Brain microvascular endothelial cell (primary cell): ENCODE data around the gene SPATC1L.

Source experiments
- DNase-seq: peaks from one replicate; pipeline ENCODE4 v3.0.0-alpha.2; 2020
- H3K27ac ChIP-seq: fragments of 250-450 bp; sonication (Bioruptor Pico); 2 replicates; pipeline ENCODE4 v1.5.1; 2020; ENCODE audit warnings: mild to moderate bottlenecking, moderate library complexity
- H3K27me3 ChIP-seq: fragments of 250-450 bp; sonication (Bioruptor Pico); replicated peaks from 2 replicates; pipeline ENCODE4 v1.5.1; 2020; ENCODE audit warnings: mild to moderate bottlenecking
- H3K36me3 ChIP-seq: fragments of 250-450 bp; sonication (Bioruptor Pico); replicated peaks from 2 replicates; pipeline ENCODE4 v1.5.1; 2020; ENCODE audit warnings: mild to moderate bottlenecking
- H3K4me3 ChIP-seq: 2 replicates; pipeline ENCODE4 v1.5.1; 2011; ENCODE audit warnings: low read depth, mild to moderate bottlenecking, control low read depth, low read length, moderate library complexity
- CTCF ChIP-seq: IDR thresholded peaks from 2 replicates; pipeline ENCODE4 v1.5.1; 2011; ENCODE audit warnings: low read depth, mild to moderate bottlenecking, moderate library complexity, low read length, control low read depth, inconsistent platforms; ENCODE audit errors: missing control alignments
- in situ Hi-C: cut with HindIII; loops from 2 replicates; pipeline ENCODE4 v1.10.0; 2017; ENCODE audit warnings: low sequenced_read_pairs, low pct_ligation_motif_present

The SPATC1L gene

DNA sequence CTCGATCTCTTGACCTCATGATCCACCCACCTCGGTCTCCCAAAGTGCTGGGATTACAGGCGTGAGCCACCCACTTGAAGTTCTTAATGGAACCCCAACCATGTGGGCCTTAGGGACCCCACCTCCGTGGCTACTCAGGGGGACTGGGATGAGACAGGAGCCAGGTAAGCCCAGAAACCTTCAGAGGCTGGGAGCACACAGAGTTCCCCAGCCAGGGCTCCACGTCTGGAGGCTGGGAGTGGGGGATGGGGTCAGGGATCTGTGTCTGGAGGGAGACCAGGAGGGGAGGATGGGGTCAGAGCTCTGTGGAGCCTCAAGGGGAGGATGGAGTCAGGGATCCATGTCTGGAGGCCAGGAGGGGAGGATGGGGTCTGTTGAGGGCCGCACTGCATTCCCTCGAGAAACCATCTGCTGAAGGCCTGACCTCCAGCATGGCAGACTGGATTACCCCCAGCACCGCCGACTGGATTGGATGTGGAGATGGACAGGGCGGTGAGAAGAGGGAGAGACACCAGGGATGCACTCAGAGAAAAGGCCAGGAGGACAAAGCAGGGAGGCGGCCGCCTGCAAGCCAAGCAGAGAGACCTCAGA lies 26.8 kb downstream of the SPATC1L start:
- Histone ChIP-seq H3K27me3 (no peaks in the 10 kb centered on the region), H3K36me3 (peaks cover 5% of the 10 kb centered on the region), H3K27ac (no peak overlapping the region), H3K4me3 (no peak overlapping the region)
- TF ChIP-seq CTCF: no peak
- no peak for DNase-seq
- in situ Hi-C loops: no loop called here

DNA sequence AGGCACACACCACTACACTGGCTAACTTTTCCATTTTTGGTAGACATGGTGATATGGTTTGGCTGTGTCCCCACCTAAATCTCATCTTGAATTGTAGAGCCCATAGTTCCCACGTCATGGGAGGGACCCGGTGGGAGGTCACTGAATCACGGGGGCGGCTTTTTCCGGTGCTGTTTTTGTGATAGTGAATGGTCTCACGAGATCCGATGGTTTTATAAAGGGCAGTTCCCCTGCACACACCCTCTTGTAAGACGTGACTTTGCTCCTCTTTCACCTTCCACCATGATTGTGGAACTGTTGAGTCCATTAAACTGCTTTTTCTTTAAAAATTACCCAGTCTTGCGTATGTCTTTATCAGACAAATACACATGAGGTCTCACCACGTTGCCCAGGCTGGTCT lies 27.6 kb downstream of the SPATC1L start:
- H3K36me3 ChIP-seq: peaks cover 5% of the 10 kb centered on the region
- no peak overlapping the region for H3K27ac ChIP-seq
- H3K27me3 ChIP-seq: no peaks in the 10 kb centered on the region
- TF ChIP-seq CTCF: no peak
- DNase-seq: no peak
- no peak overlapping the region for H3K4me3 ChIP-seq
- in situ Hi-C loops: no loop called here

GRCh38 chr21:46156378-46156645 lies 27.9 kb downstream of the SPATC1L start:
- no peak for TF ChIP-seq CTCF
- in situ Hi-C loops: no loop called here

DNA sequence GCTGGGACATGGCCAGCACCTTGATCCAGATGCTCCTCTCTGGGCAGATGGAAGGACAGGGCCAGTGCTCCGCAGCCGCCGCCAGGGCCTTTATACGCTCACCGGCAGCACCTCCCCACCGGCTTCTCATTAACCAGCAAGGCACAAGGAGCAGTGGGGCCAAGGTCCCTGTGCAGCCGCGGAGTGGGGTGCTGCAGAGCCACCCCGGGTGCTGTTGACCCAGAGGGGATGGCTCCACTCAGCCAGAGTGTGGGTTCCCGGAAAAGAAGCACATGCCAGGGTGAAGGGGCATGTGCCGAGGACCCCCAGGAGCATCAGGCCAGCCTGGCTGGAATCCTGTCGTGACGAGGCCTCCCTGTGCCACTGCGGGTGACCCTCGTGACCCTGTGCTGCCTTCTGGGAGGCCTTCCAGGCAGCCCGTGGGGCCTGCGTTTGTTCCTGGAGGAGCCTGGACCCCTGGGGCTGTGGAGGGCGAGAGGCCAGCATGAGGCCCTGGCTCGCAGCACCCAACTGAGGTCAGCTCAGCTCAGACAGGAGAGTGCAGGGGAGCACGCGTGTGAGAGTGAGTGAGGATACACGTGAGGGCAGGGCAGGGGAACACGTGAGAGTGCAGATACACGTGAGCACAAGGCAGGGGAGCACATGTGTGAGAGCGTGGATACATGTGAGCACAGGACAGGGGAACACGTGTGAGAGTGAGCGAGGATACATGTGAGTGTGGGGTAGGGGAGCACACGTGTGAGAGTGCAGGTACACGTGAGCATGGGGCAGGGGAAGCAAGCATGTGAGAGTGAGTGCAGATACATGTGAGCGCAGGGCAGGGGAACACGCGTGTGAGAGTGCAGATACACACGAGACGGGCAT lies 28.5 kb downstream of the SPATC1L start, which contains the start of gene FTCD:
Gene FTCD (minus strand): TSS at position 66 of the 864 bp plus-strand sequence. CDS start 56 bp downstream, at position 10.
- Histone ChIP-seq H3K36me3 (no peaks in the 10 kb centered on the region), H3K27ac (no peak within 1 kb of the TSS), H3K27me3 (no peaks in the 10 kb centered on the region), H3K4me3 (no peak within 1 kb of the TSS)
- in situ Hi-C loops: no loop called here
- no peak for TF ChIP-seq CTCF
- no peak for DNase-seq

More at GRCh38 chr21:46156378-46156645, 27.9 kb downstream of the SPATC1L start:
- Histone ChIP-seq H3K27me3 (no peaks in the 10 kb centered on the region), H3K27ac (no peak overlapping the region), H3K4me3 (no peak overlapping the region), H3K36me3 (peaks cover 3% of the 10 kb centered on the region)
- DNase-seq: no peak

DNA sequence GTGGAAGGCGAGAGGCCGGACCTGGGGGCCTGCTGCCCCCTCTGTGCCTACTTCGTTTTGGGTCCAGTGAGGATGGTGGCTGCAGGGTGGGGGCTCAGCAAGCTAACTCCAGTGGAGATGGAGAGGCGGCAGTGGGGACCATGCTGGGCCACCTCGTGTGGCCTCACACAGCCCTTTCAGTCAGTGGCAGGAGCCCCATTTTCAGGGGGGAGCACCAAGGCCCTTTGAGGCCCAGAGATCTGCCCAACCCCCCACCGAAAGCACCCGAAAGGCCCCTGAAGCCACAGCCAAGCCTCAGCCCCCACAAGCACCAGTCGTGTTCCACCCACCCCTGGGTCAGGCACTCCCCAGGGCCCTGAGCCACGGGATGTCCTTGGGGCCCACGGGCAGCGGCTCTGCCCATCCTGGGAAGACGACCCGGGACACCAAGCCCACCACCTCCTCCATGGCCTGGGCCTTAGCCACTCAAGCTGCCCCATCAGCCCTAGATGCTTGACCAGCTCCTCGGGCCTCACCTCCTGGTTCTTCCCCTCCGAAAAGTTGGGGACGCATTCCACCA lies 29.2 kb downstream of the SPATC1L start:
- no peaks in the 10 kb centered on the region for H3K36me3 ChIP-seq
- no peaks in the 10 kb centered on the region for H3K27me3 ChIP-seq
- in situ Hi-C loops: no loop called here
- no peak for DNase-seq
- TF ChIP-seq CTCF: no peak
- H3K4me3 ChIP-seq: no peak overlapping the region
- H3K27ac ChIP-seq: no peak overlapping the region
